Measurements from ENCODE around the gene GRID2.
"Not testable (repeated sequence)": the region's sequence is repeated elsewhere in the genome, so short reads cannot be mapped to it uniquely, and the experiment has no call there.

Gene GRID2

DNA sequence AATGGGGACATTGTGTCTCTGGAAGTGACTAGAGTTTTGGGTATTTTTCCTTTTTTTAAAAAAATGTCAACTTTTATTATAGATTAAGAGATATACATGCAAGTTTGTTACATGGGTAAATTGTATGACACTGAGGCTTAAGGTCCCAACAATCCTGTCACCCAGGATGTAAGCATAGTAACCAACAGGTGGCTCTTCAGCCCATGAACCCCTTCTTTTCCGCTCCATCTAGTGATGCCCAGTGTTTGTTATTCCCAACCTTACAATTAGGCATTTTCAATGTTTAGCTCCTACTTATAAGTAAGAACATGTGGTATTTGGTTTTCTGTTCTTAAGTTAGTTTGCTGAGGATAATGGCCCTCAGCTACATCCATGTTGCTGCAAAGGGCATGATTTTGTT, 102.7 kb downstream of the GRID2 start:
- no peak overlapping the region for H3K27ac ChIP-seq
- DNase-seq (ENCODE audit: low read depth, low spot score): no peak

DNA sequence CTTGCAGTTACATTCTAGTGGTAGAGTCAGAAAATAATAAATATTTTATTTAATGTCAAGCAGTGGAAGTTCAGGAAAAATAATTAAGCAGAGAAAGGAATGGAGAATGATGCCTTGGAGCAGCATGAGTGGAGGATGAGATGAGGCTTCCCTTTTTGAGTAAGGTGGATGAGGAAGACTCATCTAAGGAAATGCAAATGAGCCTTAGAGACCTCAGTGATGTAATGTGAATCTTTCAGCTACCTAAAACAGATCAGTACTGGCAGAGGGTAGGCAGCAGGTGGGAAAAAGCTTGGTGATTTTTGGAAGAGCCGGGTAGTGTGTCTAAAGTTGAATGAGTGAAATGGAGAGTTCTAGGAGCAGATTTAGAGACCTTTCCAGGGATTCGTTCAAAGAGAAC, 118.2 kb downstream of the GRID2 start:
- no peak for DNase-seq (ENCODE audit: low read depth, low spot score)
- no peak overlapping the region for H3K27ac ChIP-seq

DNA sequence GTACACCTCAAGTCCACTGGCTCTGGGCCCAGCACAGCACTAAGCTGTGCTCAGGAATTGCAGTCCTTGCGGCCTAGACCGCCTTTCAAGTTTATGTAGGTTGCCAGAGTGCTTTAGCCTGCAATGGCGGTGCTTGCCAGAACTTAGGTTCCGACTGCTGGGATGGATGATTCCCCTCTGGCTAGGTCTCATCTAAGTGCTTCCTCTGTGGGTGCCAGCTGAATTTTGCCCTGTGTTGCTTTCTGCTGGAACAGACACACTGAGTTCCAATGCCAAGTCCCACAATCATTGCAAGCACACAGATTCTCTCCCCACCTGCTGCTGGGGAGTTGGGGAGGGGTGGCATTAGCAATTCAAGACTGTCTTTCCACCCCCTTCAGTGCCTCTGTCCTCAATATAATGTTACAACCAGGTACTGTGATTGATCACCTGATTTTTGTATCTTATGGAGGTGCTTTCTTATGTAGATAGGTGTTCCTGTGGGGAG, 129.5 kb downstream of the GRID2 start:
- no peak for DNase-seq (ENCODE audit: low read depth, low spot score)

DNA sequence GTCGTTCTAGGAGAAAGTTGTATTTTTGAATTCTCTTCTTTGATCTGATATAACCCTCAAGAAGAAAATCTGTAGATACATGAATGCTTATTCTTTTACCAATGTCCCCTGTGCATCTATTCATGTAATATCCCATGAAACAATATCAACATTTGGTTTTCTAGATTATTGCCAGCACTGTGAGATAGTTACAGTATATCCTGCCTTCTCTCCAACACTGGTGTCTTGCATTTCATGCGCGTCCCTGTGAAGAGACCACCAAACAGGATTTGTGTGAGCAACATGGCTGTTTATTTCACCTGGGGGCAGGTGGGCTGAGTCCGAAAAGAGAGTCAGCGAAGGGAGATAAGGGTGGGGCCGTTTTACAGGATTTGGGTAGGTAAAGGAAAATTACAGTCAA, 135.0 kb downstream of the GRID2 start:
- not testable (repeated sequence) for DNase-seq (ENCODE audit: low read depth, low spot score); H3K27ac ChIP-seq

More for the DNA sequence above, 129.5 kb downstream of the GRID2 start:
- no peak overlapping the region for H3K27ac ChIP-seq

DNA sequence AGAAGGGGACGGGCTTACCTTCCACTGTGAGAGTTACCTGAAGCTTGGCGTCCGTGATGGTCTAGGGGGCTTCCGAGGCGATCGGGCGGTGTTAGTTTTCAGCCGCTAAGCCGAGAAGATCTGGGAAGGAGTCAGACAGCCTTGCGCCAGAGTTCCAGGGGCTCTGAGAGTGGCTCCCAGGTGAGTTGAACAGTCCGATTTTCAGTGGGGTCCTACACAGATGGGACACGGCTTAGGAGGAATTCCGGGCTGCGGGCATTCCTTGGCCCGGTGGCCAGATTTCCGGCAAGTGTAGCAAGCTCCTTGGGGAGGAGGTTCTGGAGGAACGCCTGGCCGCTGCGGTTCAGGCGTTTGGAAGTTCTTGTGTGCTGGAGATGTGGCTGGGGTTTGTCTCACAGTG, 138.4 kb downstream of the GRID2 start:
- not testable (repeated sequence) for DNase-seq (ENCODE audit: low read depth, low spot score); H3K27ac ChIP-seq

DNA sequence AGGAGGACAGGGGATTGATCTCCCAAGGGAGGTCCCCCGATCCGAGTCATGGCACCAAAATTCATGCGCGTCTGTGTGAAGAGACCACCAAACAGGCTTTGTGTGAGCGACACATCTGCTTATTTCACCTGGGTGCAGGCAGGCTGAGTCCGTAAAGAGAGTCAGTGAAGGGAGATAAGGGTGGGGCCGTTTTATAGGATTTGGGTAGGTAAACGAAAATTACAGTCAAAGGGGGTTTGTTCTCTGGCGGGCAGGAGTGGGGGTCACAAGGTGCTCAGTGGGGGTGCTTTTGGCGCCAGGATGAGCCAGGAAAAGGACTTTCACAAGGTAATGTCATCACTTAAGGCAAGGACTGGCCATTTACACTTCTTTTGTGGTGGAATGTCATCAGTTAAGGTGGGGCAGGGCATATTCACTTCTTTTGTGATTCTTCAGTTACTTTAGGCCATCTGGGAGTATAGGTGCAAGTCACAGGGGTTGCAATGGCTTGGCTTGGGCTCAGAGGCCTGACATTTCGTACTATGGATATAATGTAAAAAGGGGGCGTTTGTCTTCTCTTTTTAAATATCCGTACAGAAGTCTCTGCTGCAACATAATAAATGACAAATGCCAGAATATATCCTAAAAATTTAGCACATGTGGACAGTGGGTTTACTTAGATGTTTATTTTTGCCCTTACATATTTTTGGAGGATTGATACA, 140.5 kb downstream of the GRID2 start:
- H3K27ac ChIP-seq; DNase-seq (ENCODE audit: low read depth, low spot score): not testable (repeated sequence)

DNA sequence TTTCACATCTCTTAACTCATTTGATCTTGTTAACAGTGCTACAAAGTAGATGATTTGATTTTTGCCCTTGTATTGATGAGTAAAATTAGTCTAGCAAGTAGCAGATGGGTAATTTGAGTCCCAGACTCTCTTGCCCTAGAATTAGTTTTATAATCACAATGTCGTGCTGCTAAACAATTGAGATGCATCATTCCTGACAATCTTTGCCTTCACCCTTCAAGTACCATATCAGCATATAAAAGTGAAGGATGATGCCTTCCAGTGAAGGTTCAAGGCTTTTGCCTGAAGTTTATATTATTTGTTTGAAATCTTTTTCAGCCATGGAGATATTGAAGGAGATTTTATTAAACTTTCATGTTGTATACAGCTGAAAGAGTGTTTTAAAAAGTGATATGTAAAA, 141.4 kb downstream of the GRID2 start:
- DNase-seq (ENCODE audit: low read depth, low spot score): no peak
- no peak overlapping the region for H3K27ac ChIP-seq

DNA sequence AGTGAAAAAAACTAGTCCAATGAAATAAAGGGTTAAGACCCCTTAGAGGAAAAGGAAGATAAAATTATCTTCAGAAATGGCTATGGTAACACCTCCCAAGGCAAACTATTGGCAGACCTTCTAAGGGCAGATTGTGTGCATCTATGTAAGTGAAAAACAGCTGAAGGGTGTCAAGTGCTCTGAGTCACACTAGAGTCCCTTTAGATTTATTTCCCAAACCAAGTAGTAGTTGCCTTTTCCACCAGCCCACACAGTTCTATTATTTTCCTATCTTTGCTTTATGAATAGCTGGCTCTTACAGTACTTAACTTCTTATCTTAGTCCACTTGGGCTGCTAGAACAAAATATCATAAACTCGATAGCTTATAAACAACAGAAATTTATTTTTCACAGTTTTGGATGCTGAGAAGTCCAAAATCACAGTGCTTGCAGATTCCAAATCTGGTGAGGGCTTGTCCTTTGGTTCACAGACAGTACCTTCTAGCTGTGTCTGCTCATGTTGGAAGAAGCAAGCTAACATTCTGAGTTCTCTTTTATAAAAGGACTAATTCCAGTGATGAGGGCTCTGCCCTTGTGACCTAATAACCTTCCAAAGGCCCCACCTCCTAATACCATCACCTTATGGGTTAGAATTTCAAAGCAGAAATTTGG, 143.6 kb downstream of the GRID2 start:
- no peak overlapping the region for H3K27ac ChIP-seq
- DNase-seq (ENCODE audit: low read depth, low spot score): no peak

DNA sequence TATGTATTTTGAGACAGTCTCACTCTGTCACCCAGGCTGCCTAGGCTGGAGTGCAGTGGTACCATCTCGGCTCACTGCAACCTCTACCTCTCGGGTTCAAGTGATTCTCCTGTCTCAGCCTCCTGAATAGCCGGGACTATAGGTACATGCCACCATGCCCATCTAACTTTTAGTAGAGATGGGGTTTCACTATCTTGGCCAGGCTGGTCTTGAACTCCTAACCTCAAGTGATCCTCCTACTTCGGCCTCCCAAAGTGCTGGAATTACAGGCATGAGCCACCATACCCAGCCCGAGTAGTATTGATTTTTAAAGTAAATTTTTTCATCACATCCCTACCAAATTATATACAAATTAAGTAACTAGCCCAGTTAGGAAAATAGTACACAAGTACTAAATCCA, 144.4 kb downstream of the GRID2 start:
- not testable (repeated sequence) for H3K27ac ChIP-seq; DNase-seq (ENCODE audit: low read depth, low spot score)

DNA sequence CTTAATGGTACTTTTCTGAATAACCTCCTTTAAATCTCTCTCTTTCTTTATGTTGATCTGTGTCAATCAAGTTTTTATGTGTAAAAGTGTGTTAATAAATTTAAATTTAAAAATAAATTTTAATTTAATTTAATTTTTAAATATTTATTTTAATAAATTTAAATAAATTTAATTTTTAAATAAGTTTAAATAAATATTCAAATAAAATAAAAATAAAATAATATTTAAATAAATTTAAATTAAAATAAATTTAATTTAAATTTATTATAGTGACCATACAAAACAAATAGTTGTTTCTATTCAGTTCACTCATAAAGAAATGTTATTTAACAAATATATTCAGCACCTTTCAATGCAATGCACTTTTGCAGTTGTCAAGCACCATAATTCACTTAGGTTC, 146.9 kb downstream of the GRID2 start:
- no peak overlapping the region for H3K27ac ChIP-seq
- no peak for DNase-seq (ENCODE audit: low read depth, low spot score)

DNA sequence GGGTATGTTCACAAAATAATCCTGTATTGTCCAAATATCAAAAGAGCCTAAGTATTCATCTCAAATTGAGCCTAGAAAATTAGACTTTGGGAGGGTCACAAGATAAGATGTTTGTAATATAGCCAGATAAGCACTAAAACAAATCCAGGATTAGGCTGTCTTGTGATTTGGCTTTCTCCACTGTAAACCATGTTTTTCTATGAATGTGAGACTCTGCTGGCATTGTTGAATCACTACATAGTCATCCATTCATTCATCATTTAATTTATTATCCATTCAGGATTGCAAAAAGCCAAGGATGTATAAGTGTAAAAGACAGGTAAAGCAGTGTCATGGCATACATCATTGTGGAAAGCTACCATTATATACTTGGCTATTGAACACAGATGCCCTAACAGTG, 148.0 kb downstream of the GRID2 start:
- no peak overlapping the region for H3K27ac ChIP-seq
- no peak for DNase-seq (ENCODE audit: low read depth, low spot score)

DNA sequence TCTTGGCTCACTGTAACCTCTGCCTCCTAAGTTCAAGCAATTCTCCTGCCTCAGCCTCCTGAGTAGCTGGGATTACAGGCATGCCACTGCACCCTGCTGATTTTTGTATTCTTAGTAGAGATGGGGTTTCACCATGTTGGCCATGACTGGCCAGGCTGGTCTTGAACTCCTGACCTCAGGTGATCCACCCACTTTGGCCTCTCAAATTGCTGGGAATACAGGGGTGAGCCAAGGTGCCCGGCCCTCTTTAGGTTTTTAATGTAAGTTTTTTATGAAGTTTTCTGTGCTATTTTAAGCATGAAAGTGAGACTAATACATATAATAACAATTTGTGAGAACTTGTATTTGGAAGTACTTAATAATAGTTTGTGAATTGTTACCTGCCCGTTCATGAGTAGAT, 148.6 kb downstream of the GRID2 start:
- H3K27ac ChIP-seq; DNase-seq (ENCODE audit: low read depth, low spot score): not testable (repeated sequence)

DNA sequence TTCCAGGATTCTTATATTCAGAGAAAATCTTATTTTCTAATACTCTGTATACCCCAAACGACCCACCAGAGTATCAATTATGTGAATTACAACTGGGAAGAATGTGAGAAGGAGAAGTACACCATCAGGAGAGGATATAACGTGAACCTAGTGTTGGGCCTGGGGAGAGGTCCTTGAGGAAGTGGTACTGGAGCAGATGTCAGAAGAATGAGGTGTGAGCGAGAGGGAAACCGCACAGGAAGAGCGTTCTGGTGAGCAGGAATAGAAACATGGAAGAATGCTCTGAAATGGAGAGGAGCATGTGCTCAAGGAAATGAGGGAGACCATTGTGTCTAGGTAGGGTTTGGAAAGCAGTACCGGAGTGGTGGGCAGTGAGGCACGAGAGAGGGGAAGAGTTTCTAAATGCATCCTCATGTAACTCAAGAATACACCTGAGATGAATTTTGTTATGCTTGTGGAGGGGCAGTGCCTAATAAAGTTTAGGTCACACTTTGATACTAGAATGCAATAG, 151.6 kb downstream of the GRID2 start:
- no peak for DNase-seq (ENCODE audit: low read depth, low spot score)
- H3K27ac ChIP-seq: no peak overlapping the region

DNA sequence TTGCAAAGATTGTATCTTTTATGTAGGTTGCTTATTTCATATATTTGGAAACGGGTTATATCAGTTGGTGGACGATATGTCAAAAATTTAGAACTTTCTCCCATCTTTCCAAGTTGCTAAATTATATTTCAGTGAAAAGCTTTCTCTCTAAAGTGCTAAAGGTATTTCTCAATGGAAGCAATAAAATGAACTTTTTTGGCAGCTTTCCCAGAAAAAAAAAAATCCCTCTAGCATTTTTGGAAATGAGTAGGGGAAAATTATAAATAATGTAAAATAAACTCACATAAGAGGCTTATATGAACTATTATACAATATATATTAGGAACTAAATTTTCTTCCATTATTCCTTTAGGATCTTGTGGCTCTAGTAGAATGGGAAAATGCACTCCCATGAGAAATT, 152.2 kb downstream of the GRID2 start:
- DNase-seq (ENCODE audit: low read depth, low spot score): no peak
- no peak overlapping the region for H3K27ac ChIP-seq

DNA sequence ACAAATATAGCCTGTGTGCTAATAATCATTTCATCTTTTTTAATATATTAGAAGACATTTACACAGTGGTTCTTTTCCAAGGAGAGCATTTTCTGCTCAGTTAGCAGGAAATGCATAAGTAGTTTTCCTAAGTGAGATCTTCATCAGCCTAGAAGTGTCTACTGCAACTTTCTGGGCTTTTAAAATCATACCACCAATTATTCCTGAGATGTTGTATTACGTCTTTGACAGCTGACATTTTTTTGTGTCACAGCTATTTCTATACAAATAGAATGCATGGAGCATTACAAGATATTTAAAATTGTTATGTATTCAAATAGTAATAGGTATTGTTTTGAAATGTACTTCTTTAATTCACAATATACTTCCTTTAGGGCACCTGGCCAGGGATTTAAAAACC, 158.0 kb downstream of the GRID2 start:
- no peak overlapping the region for H3K27ac ChIP-seq
- no peak for DNase-seq (ENCODE audit: low read depth, low spot score)

DNA sequence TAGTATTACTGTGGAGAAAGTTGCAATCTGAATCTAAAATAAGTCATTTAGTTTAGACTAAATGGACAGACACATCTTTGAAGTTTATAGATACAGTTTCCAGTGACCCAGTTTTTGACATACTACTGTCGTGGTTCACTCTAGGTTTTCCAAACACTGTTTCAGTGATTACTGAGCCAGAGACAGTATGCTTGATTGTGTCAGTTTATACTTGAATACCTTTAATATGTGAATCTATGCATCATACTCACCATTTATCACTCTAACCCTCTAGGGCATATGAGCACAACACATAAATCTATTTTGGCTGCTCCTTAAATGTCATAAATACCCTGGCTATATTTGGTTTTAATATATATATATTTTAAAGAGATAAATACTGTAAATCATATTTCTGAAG, 173.5 kb downstream of the GRID2 start:
- DNase-seq (ENCODE audit: low read depth, low spot score): no peak
- H3K27ac ChIP-seq: no peak overlapping the region

DNA sequence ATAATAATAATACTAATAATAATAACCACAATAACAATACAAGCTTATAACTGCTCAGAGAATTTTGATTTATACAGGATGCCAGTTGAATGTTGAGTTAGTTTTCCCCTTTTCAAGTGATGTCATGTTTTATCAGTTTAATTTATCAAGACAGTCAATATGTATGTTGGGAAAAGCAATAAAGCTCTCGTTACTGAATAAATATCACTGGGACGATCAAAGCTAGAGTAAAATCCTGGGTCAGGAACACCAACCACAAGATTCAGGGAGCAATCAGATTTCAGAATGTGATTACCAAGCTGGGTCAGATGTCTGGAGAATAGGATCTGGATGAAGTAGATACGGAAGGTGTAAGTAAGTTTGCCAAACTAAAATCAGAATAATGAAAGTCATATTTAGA, 179.6 kb downstream of the GRID2 start:
- DNase-seq (ENCODE audit: low read depth, low spot score): no peak
- no peak overlapping the region for H3K27ac ChIP-seq

DNA sequence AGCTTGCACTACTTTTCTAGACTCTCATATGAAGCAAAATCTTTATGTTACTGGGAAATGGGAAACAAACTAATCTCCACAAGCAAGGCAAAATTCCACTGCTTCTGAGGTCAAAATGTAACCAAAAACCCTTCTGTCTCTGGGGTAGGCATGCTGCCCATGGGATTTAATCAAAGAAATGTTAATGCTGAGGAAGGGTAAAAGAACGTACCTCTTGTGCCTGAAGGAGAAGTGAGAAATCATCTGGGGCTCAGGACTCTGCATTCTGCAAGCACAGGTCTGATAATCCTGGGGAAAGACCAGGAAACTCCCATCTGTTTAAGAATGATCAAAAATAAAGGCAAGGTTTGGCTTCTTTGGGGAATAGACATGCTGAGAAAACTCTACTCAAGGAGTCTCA, 184.7 kb downstream of the GRID2 start:
- no peak for DNase-seq (ENCODE audit: low read depth, low spot score)

DNA sequence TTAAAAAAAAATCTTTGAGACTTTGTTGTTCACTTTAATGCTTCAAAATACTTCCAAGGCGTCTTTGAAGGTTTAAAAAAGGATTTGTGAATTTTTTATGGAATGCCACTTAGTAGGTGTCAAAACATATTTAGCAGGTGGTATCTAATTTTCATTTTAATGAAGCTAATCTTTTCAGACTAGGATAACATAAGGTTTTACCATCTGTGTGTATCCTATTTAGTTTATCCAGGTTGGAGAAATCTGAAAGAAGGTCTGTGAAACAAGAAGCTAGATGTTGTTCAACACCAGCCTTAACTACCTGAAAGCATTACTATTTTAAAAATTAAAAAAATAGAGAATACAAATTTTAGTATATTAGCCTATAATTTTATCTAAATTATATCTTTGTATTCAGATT, 193.4 kb downstream of the GRID2 start:
- no peak for DNase-seq (ENCODE audit: low read depth, low spot score)
- no peak overlapping the region for H3K27ac ChIP-seq

More for the DNA sequence above, 184.7 kb downstream of the GRID2 start:
- H3K27ac ChIP-seq: no peak overlapping the region

DNA sequence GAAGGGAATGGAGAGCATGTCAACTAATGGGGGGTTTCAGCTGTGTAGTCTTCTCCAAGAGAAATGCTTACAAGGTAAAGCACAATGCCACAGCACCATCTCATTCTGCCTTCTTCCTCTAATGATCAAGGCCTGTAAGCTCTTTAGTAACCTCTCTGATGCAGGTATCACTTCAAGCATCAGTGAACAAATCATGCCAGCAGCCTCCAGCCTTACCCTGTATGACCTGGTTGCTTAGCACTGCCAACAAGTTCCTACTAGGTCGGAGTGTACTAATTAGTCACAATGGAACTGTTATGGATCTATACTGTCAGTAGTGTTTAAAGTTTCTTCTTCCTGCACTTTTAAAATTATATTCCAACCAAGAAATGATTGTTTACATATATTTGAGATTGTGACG, 197.7 kb downstream of the GRID2 start:
- no peak overlapping the region for H3K27ac ChIP-seq
- DNase-seq (ENCODE audit: low read depth, low spot score): peak; percentile 5

DNA sequence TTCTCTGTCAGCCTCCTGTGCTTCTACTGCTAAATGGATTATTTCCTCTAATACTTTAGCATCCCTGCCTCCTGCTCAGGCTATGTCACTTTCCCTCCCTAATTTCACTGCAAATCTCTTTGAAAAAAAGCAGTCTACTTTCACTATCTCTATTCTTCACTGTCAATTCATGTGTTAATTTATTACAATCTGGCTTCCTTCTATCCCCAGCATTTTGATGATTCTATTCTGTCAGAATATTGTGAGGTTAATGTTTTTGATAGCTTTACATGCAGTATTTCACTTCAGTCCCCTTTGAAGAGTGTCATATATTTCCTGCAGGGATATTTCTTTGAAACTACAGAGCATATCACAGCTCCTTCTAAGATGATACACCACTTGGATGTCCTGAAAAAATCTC, 203.2 kb downstream of the GRID2 start:
- no peak for DNase-seq (ENCODE audit: low read depth, low spot score)
- no peak overlapping the region for H3K27ac ChIP-seq

DNA sequence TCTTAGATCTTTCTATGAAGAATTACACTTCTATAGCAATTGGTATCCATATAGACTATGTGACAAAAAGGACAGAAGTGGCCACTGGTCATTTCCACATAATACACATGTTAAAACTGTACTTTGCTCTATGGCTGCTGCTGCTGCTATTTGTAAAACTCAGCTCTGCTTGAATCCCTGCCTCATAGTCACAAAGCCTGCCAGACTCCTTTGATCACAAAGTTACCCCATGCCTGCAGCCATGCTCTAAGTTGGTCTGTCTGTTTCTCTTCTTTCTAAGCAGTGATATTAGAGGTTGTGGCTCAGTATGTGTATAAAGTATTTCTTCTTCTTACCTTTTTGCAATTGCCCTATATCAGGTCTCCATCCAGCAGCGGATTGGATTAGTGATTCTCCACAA, 210.9 kb downstream of the GRID2 start:
- DNase-seq (ENCODE audit: low read depth, low spot score): no peak
- H3K27ac ChIP-seq: no peak overlapping the region
